Measurements from ENCODE around the gene NLGN3. TPM values are rescaled to one million over a fixed set of nuclear protein-coding genes. Genes with fewer than 3 reads are reported as not detected.

Gene NLGN3
- total and polyA plus RNA-seq, 2 donors (not counting 3 experiments of a cell fraction or from before 2014, with no cell fraction given) = 0.37 to 0.40 TPM

GRCh38 chrX:71103110-71103983, 41.3 kb upstream of the NLGN3 start:
- Histone ChIP-seq H3K9me1 (replicated peaks; ENCODE audit: control insufficient read depth, extremely low read depth, insufficient read depth, low read length) (no peaks in the 10 kb centered on the region), H3K9me3 (replicated peaks; ENCODE audit: control insufficient read depth, insufficient read depth, low read length) (no peaks in the 10 kb centered on the region), H4K20me1 (replicated peaks; ENCODE audit: control insufficient read depth, extremely low read depth, insufficient read depth, low read length) (no peaks in the 10 kb centered on the region), H3K4me1 (ENCODE audit: control insufficient read depth, extremely low read depth, insufficient read depth, low read length) (no peaks in the 10 kb centered on the region), H3K27me3 (ENCODE audit: control insufficient read depth in 2 of 2, insufficient read depth in 2 of 2, low read length in 2 of 2) (no peaks in the 10 kb centered on the region), H3K27ac (ENCODE audit: insufficient read depth, low read depth, low read length) (no peak overlapping the region), H2AFZ (ENCODE audit: low read depth, low read length) (peak overlapping the region; percentile 41), H3K9ac (replicated peaks; ENCODE audit: extremely low read depth, insufficient read depth, low read length) (no peak overlapping the region), H3K36me3 (ENCODE audit: control insufficient read depth in 2 of 2, extremely low read depth in 1 of 2, insufficient read depth in 2 of 2, low read length in 2 of 2) (no peaks in the 10 kb centered on the region), H3K4me2 (ENCODE audit: insufficient read depth, low read length) (no peak overlapping the region), H3K4me3 (replicated peaks in 1 of 3; ENCODE audit: insufficient read depth in 1 of 3, low read depth in 1 of 3, low read length in 3 of 3) (no peak overlapping the region), H3K79me2 (ENCODE audit: control insufficient read depth, insufficient read depth, low read length) (no peaks in the 10 kb centered on the region)
- intact Hi-C loops (cut with micrococcal nuclease) = no loop called here
- no TSS peak for BruUV-seq (replicated peaks)
- dilution Hi-C loops (cut with MboI; ENCODE audit: extremely low pct_ligation_motif_present, low sequenced_read_pairs) = no loop called here
- FAIRE-seq (no peak), DNase-seq (ENCODE audit: low read depth, low spot score) (no peak)
- ChIA-PET POLR2A (no interaction called here), CTCF (interaction anchor here (0.7 to 1.2 kb wide), 3 partner anchors 9 to 26 kb away, joined by 3 read pairs; no protein-coding TSS in a partner anchor)
- TF ChIP-seq EZH2 (IDR thresholded peaks at IDR 0.05; ENCODE audit: borderline replicate concordance, low read depth, low read length, severe bottlenecking) = no peak
- peak; percentile 18 for TF ChIP-seq GATA2 (IDR thresholded peaks at IDR 0.05; ENCODE audit: insufficient read depth, insufficient read length, low read depth, low read length)
- TF ChIP-seq, protein P1, sequence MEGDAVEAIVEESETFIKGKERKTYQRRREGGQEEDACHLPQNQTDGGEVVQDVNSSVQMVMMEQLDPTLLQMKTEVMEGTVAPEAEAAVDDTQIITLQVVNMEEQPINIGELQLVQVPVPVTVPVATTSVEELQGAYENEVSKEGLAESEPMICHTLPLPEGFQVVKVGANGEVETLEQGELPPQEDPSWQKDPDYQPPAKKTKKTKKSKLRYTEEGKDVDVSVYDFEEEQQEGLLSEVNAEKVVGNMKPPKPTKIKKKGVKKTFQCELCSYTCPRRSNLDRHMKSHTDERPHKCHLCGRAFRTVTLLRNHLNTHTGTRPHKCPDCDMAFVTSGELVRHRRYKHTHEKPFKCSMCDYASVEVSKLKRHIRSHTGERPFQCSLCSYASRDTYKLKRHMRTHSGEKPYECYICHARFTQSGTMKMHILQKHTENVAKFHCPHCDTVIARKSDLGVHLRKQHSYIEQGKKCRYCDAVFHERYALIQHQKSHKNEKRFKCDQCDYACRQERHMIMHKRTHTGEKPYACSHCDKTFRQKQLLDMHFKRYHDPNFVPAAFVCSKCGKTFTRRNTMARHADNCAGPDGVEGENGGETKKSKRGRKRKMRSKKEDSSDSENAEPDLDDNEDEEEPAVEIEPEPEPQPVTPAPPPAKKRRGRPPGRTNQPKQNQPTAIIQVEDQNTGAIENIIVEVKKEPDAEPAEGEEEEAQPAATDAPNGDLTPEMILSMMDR (IDR thresholded peaks at IDR 0.05; ENCODE audit: extremely low read depth in 1 of 2, insufficient read depth in 1 of 2, low read depth in 1 of 2, low read length in 2 of 2) = no peak
- TF ChIP-seq POLR2AphosphoS5 (IDR thresholded peaks at IDR 0.05; ENCODE audit: insufficient read depth, low read depth, low read length) = no peak
- TF ChIP-seq, protein P2, sequence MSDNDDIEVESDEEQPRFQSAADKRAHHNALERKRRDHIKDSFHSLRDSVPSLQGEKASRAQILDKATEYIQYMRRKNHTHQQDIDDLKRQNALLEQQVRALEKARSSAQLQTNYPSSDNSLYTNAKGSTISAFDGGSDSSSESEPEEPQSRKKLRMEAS (IDR thresholded peaks at IDR 0.05; ENCODE audit: insufficient read depth, insufficient read length) = no peak
- no peak for TF ChIP-seq MYC (IDR thresholded peaks at IDR 0.05; ENCODE audit: low read depth, low read length)
